T-helper 2 cell treated with Interferon-gamma antibody and Interleukin-4, amounts not matched to agents 5 μg/mL and 100 μg/mL, for 36 hours (primary cell): ENCODE measurements around the gene TNFAIP8L3.
A peak's percentile ranks its signal among the peaks of the same experiment; 100 is the strongest.

Experiments
- DNase-seq: peaks from one replicate; pipeline ENCODE4 v3.0.0; 2021; ENCODE audit warnings: low spot score
- H3K27ac Mint-ChIP-seq: one replicate; pipeline ENCODE4 v1.8.0; 2021; ENCODE audit warnings: mild to moderate bottlenecking, mixed read lengths
- H3K27me3 Mint-ChIP-seq: one replicate; pipeline ENCODE4 v1.8.0; 2021; ENCODE audit warnings: low read depth, mixed read lengths
- H3K36me3 Mint-ChIP-seq: one replicate; pipeline ENCODE4 v1.8.0; 2021; ENCODE audit warnings: low read depth, mixed read lengths
- H3K4me1 Mint-ChIP-seq: one replicate; pipeline ENCODE4 v1.8.0; 2021; ENCODE audit warnings: low read depth, mixed read lengths
- H3K4me3 Mint-ChIP-seq: one replicate; pipeline ENCODE4 v1.8.0; 2022; ENCODE audit warnings: mild to moderate bottlenecking, moderate library complexity, mixed read lengths
- H3K9me3 Mint-ChIP-seq: one replicate; pipeline ENCODE4 v1.8.0; 2021; ENCODE audit warnings: mixed read lengths

The TNFAIP8L3 gene

GRCh38 chr15:51090753-51091152, 4.0 kb downstream of the TNFAIP8L3 start:
- Mint-ChIP-seq H3K4me3 (no peak overlapping the region), H3K36me3 (no peaks in the 10 kb centered on the region), H3K9me3 (no peaks in the 10 kb centered on the region), H3K27ac (no peak overlapping the region), H3K27me3 (peaks cover 71% of the 10 kb centered on the region), H3K4me1 (peaks cover 3% of the 10 kb centered on the region)
- no peak for DNase-seq

- Mint-ChIP-seq H3K4me1 (peaks cover 2% of the 10 kb centered on the region), H3K4me3 (no peak overlapping the region), H3K27ac (no peak overlapping the region), H3K36me3 (no peaks in the 10 kb centered on the region), H3K9me3 (no peaks in the 10 kb centered on the region), H3K27me3 (peaks cover 65% of the 10 kb centered on the region)
- no peak for DNase-seq
These were observed 4.8 kb downstream of the TNFAIP8L3 start for GRCh38 chr15:51089699-51090453.

- Mint-ChIP-seq H3K36me3 (no peaks in the 10 kb centered on the region), H3K9me3 (no peaks in the 10 kb centered on the region), H3K27me3 (peaks cover 67% of the 10 kb centered on the region), H3K4me3 (no peak overlapping the region), H3K27ac (no peak overlapping the region), H3K4me1 (peaks cover 2% of the 10 kb centered on the region)
- no peak for DNase-seq
These were observed 5.7 kb downstream of the TNFAIP8L3 start for GRCh38 chr15:51089041-51089440.

- no peaks in the 10 kb centered on the region for H3K36me3 Mint-ChIP-seq
- H3K27ac Mint-ChIP-seq = no peak overlapping the region
- H3K4me1 Mint-ChIP-seq = peaks cover 2% of the 10 kb centered on the region
- peaks cover 62% of the 10 kb centered on the region for H3K27me3 Mint-ChIP-seq
- H3K4me3 Mint-ChIP-seq = no peak overlapping the region
- H3K9me3 Mint-ChIP-seq = no peaks in the 10 kb centered on the region
- DNase-seq = no peak
These were observed 6.1 kb downstream of the TNFAIP8L3 start for GRCh38 chr15:51088585-51088984.

GRCh38 chr15:51087513-51087912, 7.2 kb downstream of the TNFAIP8L3 start:
- Mint-ChIP-seq H3K27me3 (peaks cover 52% of the 10 kb centered on the region), H3K36me3 (no peaks in the 10 kb centered on the region)
- no peak for DNase-seq

GRCh38 chr15:51086409-51086808, 8.3 kb downstream of the TNFAIP8L3 start:
- no peak overlapping the region for H3K4me3 Mint-ChIP-seq
- no peak overlapping the region for H3K27ac Mint-ChIP-seq
- no peaks in the 10 kb centered on the region for H3K4me1 Mint-ChIP-seq
- no peak for DNase-seq
- H3K36me3 Mint-ChIP-seq = no peaks in the 10 kb centered on the region
- peaks cover 41% of the 10 kb centered on the region for H3K27me3 Mint-ChIP-seq
- H3K9me3 Mint-ChIP-seq = no peaks in the 10 kb centered on the region

More at GRCh38 chr15:51087513-51087912, 7.2 kb downstream of the TNFAIP8L3 start:
- H3K4me1 Mint-ChIP-seq = no peaks in the 10 kb centered on the region
- H3K9me3 Mint-ChIP-seq = no peaks in the 10 kb centered on the region
- no peak overlapping the region for H3K4me3 Mint-ChIP-seq
- H3K27ac Mint-ChIP-seq = no peak overlapping the region

GRCh38 chr15:51085764-51086163, 8.9 kb downstream of the TNFAIP8L3 start:
- DNase-seq = no peak
- no peaks in the 10 kb centered on the region for H3K9me3 Mint-ChIP-seq
- H3K27ac Mint-ChIP-seq = no peak overlapping the region
- H3K36me3 Mint-ChIP-seq = no peaks in the 10 kb centered on the region
- H3K4me3 Mint-ChIP-seq = no peak overlapping the region
- H3K27me3 Mint-ChIP-seq = peaks cover 35% of the 10 kb centered on the region
- no peaks in the 10 kb centered on the region for H3K4me1 Mint-ChIP-seq

- Mint-ChIP-seq H3K36me3 (no peaks in the 10 kb centered on the region), H3K27ac (no peak overlapping the region)
These were observed 11.0 kb downstream of the TNFAIP8L3 start for GRCh38 chr15:51083641-51084166.

GRCh38 chr15:51082246-51082645, 12.5 kb downstream of the TNFAIP8L3 start:
- DNase-seq = no peak
- no peak overlapping the region for H3K4me3 Mint-ChIP-seq
- H3K36me3 Mint-ChIP-seq = no peaks in the 10 kb centered on the region
- peaks cover 11% of the 10 kb centered on the region for H3K4me1 Mint-ChIP-seq
- peaks cover 12% of the 10 kb centered on the region for H3K27me3 Mint-ChIP-seq
- no peaks in the 10 kb centered on the region for H3K9me3 Mint-ChIP-seq
- no peak overlapping the region for H3K27ac Mint-ChIP-seq

More at GRCh38 chr15:51083641-51084166, 11.0 kb downstream of the TNFAIP8L3 start:
- H3K4me3 Mint-ChIP-seq = no peak overlapping the region
- no peak for DNase-seq
- H3K27me3 Mint-ChIP-seq = peaks cover 18% of the 10 kb centered on the region
- no peaks in the 10 kb centered on the region for H3K9me3 Mint-ChIP-seq
- peaks cover 5% of the 10 kb centered on the region for H3K4me1 Mint-ChIP-seq

- Mint-ChIP-seq H3K4me1 (peaks cover 25% of the 10 kb centered on the region), H3K9me3 (no peaks in the 10 kb centered on the region), H3K27me3 (peaks cover 9% of the 10 kb centered on the region), H3K27ac (no peak overlapping the region), H3K4me3 (no peak overlapping the region), H3K36me3 (no peaks in the 10 kb centered on the region)
- no peak for DNase-seq
These were observed 14.4 kb downstream of the TNFAIP8L3 start for GRCh38 chr15:51080286-51080685.

- Mint-ChIP-seq H3K27me3 (peaks cover 3% of the 10 kb centered on the region), H3K36me3 (no peaks in the 10 kb centered on the region)
- DNase-seq = no peak
These were observed 15.5 kb downstream of the TNFAIP8L3 start for GRCh38 chr15:51079226-51079625.

GRCh38 chr15:51077221-51078153, 17.2 kb downstream of the TNFAIP8L3 start:
- DNase-seq = peak; percentile 69
- H3K36me3 Mint-ChIP-seq = no peaks in the 10 kb centered on the region
- H3K27me3 Mint-ChIP-seq = peaks cover 3% of the 10 kb centered on the region
- peaks cover 25% of the 10 kb centered on the region for H3K4me1 Mint-ChIP-seq
- H3K4me3 Mint-ChIP-seq = peak overlapping the region; percentile 62
- peak overlapping the region; percentile 80 for H3K27ac Mint-ChIP-seq
- no peaks in the 10 kb centered on the region for H3K9me3 Mint-ChIP-seq

More at GRCh38 chr15:51079226-51079625, 15.5 kb downstream of the TNFAIP8L3 start:
- Mint-ChIP-seq H3K9me3 (no peaks in the 10 kb centered on the region), H3K4me3 (no peak overlapping the region), H3K4me1 (peaks cover 25% of the 10 kb centered on the region), H3K27ac (no peak overlapping the region)

- H3K27ac Mint-ChIP-seq = peak overlapping the region; percentile 80
- no peaks in the 10 kb centered on the region for H3K36me3 Mint-ChIP-seq
- H3K4me3 Mint-ChIP-seq = peak overlapping the region; percentile 62
- peaks cover 3% of the 10 kb centered on the region for H3K27me3 Mint-ChIP-seq
- H3K4me1 Mint-ChIP-seq = peaks cover 30% of the 10 kb centered on the region
- H3K9me3 Mint-ChIP-seq = no peaks in the 10 kb centered on the region
- DNase-seq = no peak
These were observed 18.0 kb downstream of the TNFAIP8L3 start for GRCh38 chr15:51076524-51077220.
